Astrocyte (in vitro differentiated cells and primary cell): ENCODE results near the gene DENND2A. TPM values are rescaled to one million over a fixed set of nuclear protein-coding genes. Genes with fewer than 3 reads are reported as not detected.
A peak's percentile ranks its signal among the peaks of the same experiment; 100 is the strongest.

ENCODE experiments used
- DNase-seq: peaks from one replicate; pipeline ENCODE4 v3.0.0-alpha.2; 2010; ENCODE audit warnings: low read depth
- FAIRE-seq: peaks from 2 replicates; lab custom pipeline; 2011; peaks lifted over from hg19 to GRCh38; lab: Jason Lieb, UNC
- H2AFZ ChIP-seq: 2 replicates; pipeline ENCODE4 v1.6.0; 2012; ENCODE audit warnings: low read depth, low read length, inconsistent platforms
- H3K27ac ChIP-seq: 2 replicates; pipeline ENCODE4 v1.5.1; 2011; ENCODE audit warnings: low read depth, low read length, inconsistent platforms
- H3K27me3 ChIP-seq: 2 replicates; pipeline ENCODE4 v1.6.0; 2011; ENCODE audit warnings: low read length, inconsistent platforms; ENCODE audit not compliant: insufficient read depth
- H3K36me3 ChIP-seq: 2 replicates; pipeline ENCODE4 v1.5.1; 2011; ENCODE audit warnings: low read length, inconsistent platforms; ENCODE audit not compliant: insufficient read depth
- H3K4me1 ChIP-seq: 2 replicates; pipeline ENCODE4 v1.5.1; 2011; ENCODE audit warnings: low read length, inconsistent platforms; ENCODE audit not compliant: insufficient read depth
- H3K4me2 ChIP-seq: 2 replicates; pipeline ENCODE4 v1.6.0; 2012; ENCODE audit warnings: low read length, inconsistent platforms
- H3K4me3 ChIP-seq: 2 replicates; pipeline ENCODE4 v1.5.1; 2011; ENCODE audit warnings: low read depth, mild to moderate bottlenecking, low read length, inconsistent platforms; ENCODE audit not compliant: insufficient read depth
- H3K79me2 ChIP-seq: 2 replicates; pipeline ENCODE4 v1.6.0; 2012; ENCODE audit warnings: mild to moderate bottlenecking, low read length, inconsistent platforms; ENCODE audit not compliant: insufficient read depth
- H3K9ac ChIP-seq: 2 replicates; pipeline ENCODE4 v1.6.0; 2012; ENCODE audit warnings: mild to moderate bottlenecking, low read length, inconsistent platforms
- H3K9me3 ChIP-seq: 2 replicates; pipeline ENCODE4 v1.5.1; 2012; ENCODE audit warnings: low read depth, mild to moderate bottlenecking, low read length, inconsistent platforms; ENCODE audit not compliant: insufficient read depth
- H4K20me1 ChIP-seq: 2 replicates; pipeline ENCODE4 v1.6.0; 2012; ENCODE audit warnings: low read length, inconsistent platforms; ENCODE audit not compliant: insufficient read depth
- H3K27ac Mint-ChIP-seq: one replicate; pipeline ENCODE4 v1.8.0; 2021; ENCODE audit warnings: mild to moderate bottlenecking, mixed read lengths; ENCODE audit not compliant: unreplicated experiment
- H3K27me3 Mint-ChIP-seq: one replicate; pipeline ENCODE4 v1.8.0; 2021; ENCODE audit warnings: low read depth, mixed read lengths; ENCODE audit not compliant: unreplicated experiment
- H3K36me3 Mint-ChIP-seq: one replicate; pipeline ENCODE4 v1.8.0; 2021; ENCODE audit warnings: low read depth, mixed read lengths; ENCODE audit not compliant: unreplicated experiment
- H3K4me1 Mint-ChIP-seq: one replicate; pipeline ENCODE4 v1.8.0; 2021; ENCODE audit warnings: low read depth, mixed read lengths; ENCODE audit not compliant: unreplicated experiment
- H3K4me3 Mint-ChIP-seq: one replicate; pipeline ENCODE4 v1.8.0; 2021; ENCODE audit warnings: mild to moderate bottlenecking, moderate library complexity, mixed read lengths; ENCODE audit not compliant: unreplicated experiment
- H3K9me3 Mint-ChIP-seq: one replicate; pipeline ENCODE4 v1.8.0; 2021; ENCODE audit warnings: mild to moderate bottlenecking, mixed read lengths; ENCODE audit not compliant: unreplicated experiment
- EZH2 ChIP-seq: IDR thresholded peaks from 2 replicates; pipeline ENCODE4 v1.6.1; 2012; ENCODE audit warnings: mild to moderate bottlenecking, low read length, inconsistent platforms; ENCODE audit not compliant: insufficient read depth
- total RNA-seq: library from RNA; stranded (reverse); gene quantifications from 2 replicates; pipeline ENCODE4 v1.2.1, GENCODE V29; 2021
- TF ChIP-seq, protein P1 (sequence below): IDR thresholded peaks from 2 replicates; pipeline ENCODE4 v1.5.1; 2011; ENCODE audit warnings: low read depth, mild to moderate bottlenecking, inconsistent platforms, low read length, moderate library complexity; ENCODE audit not compliant: insufficient read depth

DENND2A gene
- total RNA-seq, 1 donor from 2014 or later = 42.1 TPM

DNA sequence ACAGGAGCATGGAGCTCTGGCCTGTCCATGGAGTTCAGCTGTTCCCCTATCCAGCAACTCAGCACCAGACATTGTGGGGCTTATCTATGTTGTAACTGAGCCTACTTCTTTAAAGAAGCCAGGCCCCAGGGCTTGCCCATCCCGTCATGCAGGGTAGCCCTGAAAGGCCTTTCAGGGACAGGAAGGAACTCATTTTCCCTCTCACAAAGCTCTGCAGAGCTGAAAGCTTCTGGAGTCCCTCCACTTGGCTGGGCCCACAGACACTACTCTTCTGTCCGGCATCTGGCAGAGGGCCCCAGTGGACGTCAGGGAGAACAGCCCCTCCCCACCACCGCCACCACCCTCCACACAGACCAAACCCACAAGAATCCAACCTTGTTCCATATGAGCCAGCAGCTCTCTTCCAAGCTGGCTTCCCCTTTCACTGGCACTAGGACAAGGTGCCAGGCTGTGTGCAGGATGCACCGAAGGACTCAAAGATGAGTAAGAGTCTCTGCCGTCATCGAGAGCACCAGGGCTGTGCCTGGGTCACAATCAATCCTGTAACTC lies 33.1 kb downstream of the DENND2A start:
- peak; percentile 90 for DNase-seq

DNA sequence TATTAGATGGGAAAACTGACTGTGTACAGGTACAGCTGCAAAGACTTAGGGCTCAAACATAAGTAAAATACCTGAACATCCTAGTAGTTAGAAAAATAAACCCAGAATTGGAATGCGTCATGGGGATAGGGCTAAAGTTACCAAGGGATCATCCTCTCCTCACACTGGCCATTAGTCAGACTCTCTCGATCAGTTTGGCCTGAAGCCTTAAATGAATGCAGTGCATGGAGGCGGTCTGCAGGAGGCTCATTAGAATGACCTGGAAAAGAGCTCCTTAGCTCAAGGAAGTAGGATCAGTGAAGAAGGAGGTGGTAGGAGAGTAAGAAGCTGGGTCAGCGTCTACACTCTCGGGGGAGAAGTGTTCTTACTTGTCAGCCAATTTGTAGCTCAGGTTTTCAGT lies 35.3 kb downstream of the DENND2A start:
- Histone ChIP-seq H3K4me2 (peak overlapping the region; percentile 45), H3K27ac (peak overlapping the region; percentile 85), H2AFZ (no peak overlapping the region), H3K4me3 (no peak overlapping the region), H3K9ac (peak overlapping the region; percentile 71), H3K36me3 (peaks cover 5% of the 10 kb centered on the region), H3K27me3 (no peaks in the 10 kb centered on the region), H4K20me1 (no peaks in the 10 kb centered on the region), H3K4me1 (peaks cover 37% of the 10 kb centered on the region), H3K9me3 (no peaks in the 10 kb centered on the region), H3K79me2 (no peaks in the 10 kb centered on the region)
- Mint-ChIP-seq H3K27ac (no peak overlapping the region), H3K36me3 (peaks cover 23% of the 10 kb centered on the region), H3K9me3 (no peaks in the 10 kb centered on the region), H3K4me3 (no peak overlapping the region), H3K27me3 (no peaks in the 10 kb centered on the region), H3K4me1 (peaks cover 12% of the 10 kb centered on the region)
- DNase-seq (peak; percentile 81), FAIRE-seq (no peak)
- TF ChIP-seq EZH2 = no peak
- TF ChIP-seq, protein P1, sequence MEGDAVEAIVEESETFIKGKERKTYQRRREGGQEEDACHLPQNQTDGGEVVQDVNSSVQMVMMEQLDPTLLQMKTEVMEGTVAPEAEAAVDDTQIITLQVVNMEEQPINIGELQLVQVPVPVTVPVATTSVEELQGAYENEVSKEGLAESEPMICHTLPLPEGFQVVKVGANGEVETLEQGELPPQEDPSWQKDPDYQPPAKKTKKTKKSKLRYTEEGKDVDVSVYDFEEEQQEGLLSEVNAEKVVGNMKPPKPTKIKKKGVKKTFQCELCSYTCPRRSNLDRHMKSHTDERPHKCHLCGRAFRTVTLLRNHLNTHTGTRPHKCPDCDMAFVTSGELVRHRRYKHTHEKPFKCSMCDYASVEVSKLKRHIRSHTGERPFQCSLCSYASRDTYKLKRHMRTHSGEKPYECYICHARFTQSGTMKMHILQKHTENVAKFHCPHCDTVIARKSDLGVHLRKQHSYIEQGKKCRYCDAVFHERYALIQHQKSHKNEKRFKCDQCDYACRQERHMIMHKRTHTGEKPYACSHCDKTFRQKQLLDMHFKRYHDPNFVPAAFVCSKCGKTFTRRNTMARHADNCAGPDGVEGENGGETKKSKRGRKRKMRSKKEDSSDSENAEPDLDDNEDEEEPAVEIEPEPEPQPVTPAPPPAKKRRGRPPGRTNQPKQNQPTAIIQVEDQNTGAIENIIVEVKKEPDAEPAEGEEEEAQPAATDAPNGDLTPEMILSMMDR = peak; percentile 18

More for the DNA sequence above, 33.1 kb downstream of the DENND2A start:
- TF ChIP-seq, protein P1 = no peak
- no peak for TF ChIP-seq EZH2
- Histone ChIP-seq H3K27me3 (no peaks in the 10 kb centered on the region), H3K4me3 (no peak overlapping the region), H3K27ac (peak overlapping the region; percentile 31), H3K9ac (peak overlapping the region; percentile 43), H3K9me3 (no peaks in the 10 kb centered on the region), H3K36me3 (no peaks in the 10 kb centered on the region), H3K4me2 (peak overlapping the region; percentile 29), H2AFZ (no peak overlapping the region), H3K79me2 (no peaks in the 10 kb centered on the region), H3K4me1 (peaks cover 44% of the 10 kb centered on the region), H4K20me1 (no peaks in the 10 kb centered on the region)
- no peaks in the 10 kb centered on the region for H3K27me3 Mint-ChIP-seq
- no peaks in the 10 kb centered on the region for H3K9me3 Mint-ChIP-seq
- H3K36me3 Mint-ChIP-seq = peaks cover 13% of the 10 kb centered on the region
- peaks cover 15% of the 10 kb centered on the region for H3K4me1 Mint-ChIP-seq
- peak overlapping the region; percentile 38 for H3K27ac Mint-ChIP-seq
- no peak for FAIRE-seq
- no peak overlapping the region for H3K4me3 Mint-ChIP-seq

DNA sequence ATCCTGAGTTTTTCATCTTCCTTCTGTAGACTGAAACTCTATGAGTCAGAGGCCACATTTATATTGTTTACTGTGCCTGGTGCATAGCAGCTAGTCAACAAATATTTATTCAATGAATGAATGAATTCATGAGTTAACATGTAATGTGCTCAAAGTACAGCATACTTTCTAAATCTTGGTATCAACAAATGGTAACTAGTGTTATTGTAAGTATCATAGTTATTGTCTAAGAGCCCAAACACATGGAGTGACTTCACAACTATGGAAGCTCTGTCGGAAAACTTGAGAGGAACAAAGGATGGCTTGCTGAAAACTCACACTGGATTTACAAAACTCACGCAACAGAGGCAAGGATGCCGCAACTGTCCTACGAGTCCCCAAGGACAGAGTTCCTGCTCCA lies 35.9 kb downstream of the DENND2A start:
- DNase-seq (peak; percentile 63), FAIRE-seq (peak; percentile 23)
- TF ChIP-seq EZH2 = no peak
- TF ChIP-seq, protein P1 = no peak
- Mint-ChIP-seq H3K9me3 (no peaks in the 10 kb centered on the region), H3K27ac (no peak overlapping the region), H3K4me1 (peaks cover 12% of the 10 kb centered on the region), H3K27me3 (no peaks in the 10 kb centered on the region), H3K36me3 (peaks cover 29% of the 10 kb centered on the region), H3K4me3 (no peak overlapping the region)
- Histone ChIP-seq H3K9me3 (no peaks in the 10 kb centered on the region), H3K9ac (peak overlapping the region; percentile 71), H3K79me2 (no peaks in the 10 kb centered on the region), H3K27me3 (no peaks in the 10 kb centered on the region), H4K20me1 (no peaks in the 10 kb centered on the region), H3K4me1 (peaks cover 32% of the 10 kb centered on the region), H3K36me3 (peaks cover 7% of the 10 kb centered on the region), H3K27ac (peak overlapping the region; percentile 85), H3K4me2 (peak overlapping the region; percentile 45), H3K4me3 (no peak overlapping the region), H2AFZ (no peak overlapping the region)
